Neural cell (in vitro differentiated cells): Measurements from ENCODE around the gene PRKCD. TPM values are rescaled to one million over a fixed set of nuclear protein-coding genes. Genes with fewer than 3 reads are reported as not detected.

ENCODE experiments used
- H2AFZ ChIP-seq: fragments of 200-600, 300-800 bp; sonication (generic), shearing (Covaris generic); 2 replicates; pipeline ENCODE4 v1.6.0; 2014; ENCODE audit warnings: low read depth, mild to moderate bottlenecking, antibody characterized with exemption, low read length, moderate library complexity
- H3F3A ChIP-seq: fragments of 200-600 bp; shearing (Covaris generic); 2 replicates; pipeline ENCODE4 v1.6.1; 2016; ENCODE audit warnings: mild to moderate bottlenecking, moderate library complexity, mixed read lengths, antibody characterized with exemption, low read length; ENCODE audit not compliant: insufficient read depth, poor library complexity, severe bottlenecking
- H3K27ac ChIP-seq: fragments of 200-600, 300-800 bp; sonication (generic), shearing (Covaris generic); 2 replicates; pipeline ENCODE4 v1.5.1; 2014; ENCODE audit warnings: mild to moderate bottlenecking, low read length, moderate library complexity
- H3K27me3 ChIP-seq: fragments of 300-800, 200-600 bp; sonication (generic), shearing (Covaris generic); 2 replicates; pipeline ENCODE4 v1.6.0; 2014; ENCODE audit warnings: mild to moderate bottlenecking, low read depth, low read length, moderate library complexity; ENCODE audit not compliant: insufficient read depth
- H3K36me3 ChIP-seq: fragments of 300-800, 200-600 bp; sonication (generic), shearing (Covaris generic); 2 replicates; pipeline ENCODE4 v1.5.1; 2014; ENCODE audit warnings: mild to moderate bottlenecking, antibody characterized with exemption, low read length, moderate library complexity; ENCODE audit not compliant: insufficient read depth
- H3K4me2 ChIP-seq: fragments of 300-800, 200-600 bp; sonication (generic), shearing (Covaris generic); 2 replicates; pipeline ENCODE4 v1.6.0; 2014; ENCODE audit warnings: mild to moderate bottlenecking, low read length
- H3K4me3 ChIP-seq: fragments of 300-800, 200-600 bp; sonication (generic), shearing (Covaris generic); 2 replicates; pipeline ENCODE4 v1.5.1; 2014; ENCODE audit warnings: mild to moderate bottlenecking, low read length, moderate library complexity
- H3K79me2 ChIP-seq: fragments of 200-600 bp; shearing (Covaris generic); replicated peaks from 2 replicates; pipeline ENCODE4 v1.6.0; 2014; ENCODE audit warnings: mild to moderate bottlenecking, low read length, moderate library complexity; ENCODE audit not compliant: insufficient read depth
- H3K9ac ChIP-seq: fragments of 300-800, 200-600 bp; sonication (generic), shearing (Covaris generic); 2 replicates; pipeline ENCODE4 v1.6.1; 2016; ENCODE audit warnings: mild to moderate bottlenecking, low read length, mixed read lengths
- H3K9me2 ChIP-seq: fragments of 200-600 bp; shearing (Covaris generic); 2 replicates; pipeline ENCODE4 v1.6.1; 2016; ENCODE audit warnings: mild to moderate bottlenecking, low read length, mixed read lengths; ENCODE audit not compliant: insufficient read depth
- H3K9me3 ChIP-seq: fragments of 200-600, 300-800 bp; sonication (generic), shearing (Covaris generic); 2 replicates; pipeline ENCODE4 v1.6.1; 2016; ENCODE audit warnings: mild to moderate bottlenecking, mixed run types, low read length, moderate library complexity, mixed read lengths
- H4K20me1 ChIP-seq: fragments of 200-600 bp; shearing (Covaris generic); 2 replicates; pipeline ENCODE4 v1.6.1; 2016; ENCODE audit warnings: mild to moderate bottlenecking, mixed run types; ENCODE audit not compliant: insufficient read depth
- EP300 ChIP-seq: fragments of 450-650 bp; conservative IDR thresholded peaks from 2 replicates; pipeline ENCODE4 v1.6.1; 2014; ENCODE audit warnings: antibody characterized with exemption, mild to moderate bottlenecking, moderate library complexity; ENCODE audit not compliant: poor library complexity, severe bottlenecking
- EZH2 ChIP-seq: fragments of 200-600, 300-800 bp; shearing (Covaris generic), sonication (generic); IDR thresholded peaks from 2 replicates; pipeline ENCODE4 v1.6.1; 2014; ENCODE audit warnings: antibody characterized with exemption, low read length, borderline replicate concordance, mild to moderate bottlenecking; ENCODE audit not compliant: insufficient read depth, poor library complexity, severe bottlenecking
- MXI1 ChIP-seq: fragments of 450-650 bp; conservative IDR thresholded peaks from 2 replicates; pipeline ENCODE4 v1.6.1; 2014; ENCODE audit warnings: antibody characterized with exemption, mild to moderate bottlenecking; ENCODE audit not compliant: poor library complexity, severe bottlenecking
- POLR2AphosphoS5 ChIP-seq: IDR thresholded peaks from 2 replicates; pipeline ENCODE4 v1.6.1; 2012
- RAD21 ChIP-seq: fragments of 450-650 bp; conservative IDR thresholded peaks from 2 replicates; pipeline ENCODE4 v1.6.1; 2014; ENCODE audit warnings: antibody characterized with exemption, mild to moderate bottlenecking, moderate library complexity
- SMC3 ChIP-seq: fragments of 450-650 bp; conservative IDR thresholded peaks from 2 replicates; pipeline ENCODE4 v1.6.1; 2014; ENCODE audit warnings: antibody characterized with exemption, mild to moderate bottlenecking, moderate library complexity; ENCODE audit not compliant: poor library complexity
- TAF1 ChIP-seq: IDR thresholded peaks from 2 replicates; pipeline ENCODE4 v1.6.1; 2012; ENCODE audit warnings: low read depth
- polyA plus RNA-seq: library from polyadenylated mRNA; depleted of rRNA; stranded (reverse); fragments of >200 nt; gene quantifications from 2 replicates; pipeline ENCODE4 v1.2.3, GENCODE V29; 2014
- TF ChIP-seq, protein P1 (sequence below): fragments of 450-650 bp; IDR thresholded peaks from 2 replicates; pipeline ENCODE4 v1.5.1; 2014; ENCODE audit warnings: antibody characterized with exemption, mild to moderate bottlenecking, moderate library complexity; ENCODE audit not compliant: poor library complexity, severe bottlenecking
- TF ChIP-seq, protein P2 (sequence below): IDR thresholded peaks from 2 replicates; pipeline ENCODE4 v1.6.1; 2012; ENCODE audit warnings: borderline replicate concordance

Gene PRKCD
- polyA plus RNA-seq, 1 donor from 2014 or later, result not detected

DNA sequence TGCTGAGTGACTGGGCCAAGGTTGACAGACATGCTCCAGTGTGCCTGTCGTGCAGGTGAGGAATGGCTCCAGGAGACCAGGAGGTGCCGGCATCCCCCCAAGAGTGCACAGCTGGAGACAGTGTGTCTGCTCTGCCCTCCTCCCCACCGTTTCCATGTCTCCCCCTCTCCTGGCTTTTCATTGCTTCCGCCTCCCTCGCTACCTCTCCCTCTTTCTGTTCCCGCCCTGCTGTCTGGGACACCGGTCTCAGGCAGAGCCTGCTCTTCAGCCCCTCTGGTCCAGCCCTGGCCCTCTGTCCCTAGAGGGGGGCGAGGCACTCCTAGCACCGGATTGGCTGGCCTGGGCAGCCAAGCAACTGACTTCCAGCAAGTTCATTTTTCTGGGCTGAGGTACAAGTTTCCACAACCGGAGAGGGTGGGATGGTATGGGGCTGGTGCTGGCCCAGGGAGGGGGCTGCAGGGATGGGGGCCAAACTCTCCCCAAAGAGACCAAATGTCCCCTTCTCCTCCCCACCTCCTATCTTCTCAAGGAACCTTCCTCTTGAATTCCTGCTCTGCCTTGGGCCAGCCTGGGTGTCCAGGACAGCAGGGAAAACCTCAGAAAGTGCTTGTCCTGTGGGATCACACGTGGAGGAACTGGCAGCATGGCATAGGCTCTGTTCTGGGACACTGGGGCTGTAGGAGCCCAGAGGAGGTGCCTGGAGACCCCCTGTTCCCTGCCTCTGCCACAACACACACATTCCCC is 32.6 kb downstream of the PRKCD start:
- Histone ChIP-seq H3K4me2 (no peak overlapping the region), H3K4me3 (no peak overlapping the region)

DNA sequence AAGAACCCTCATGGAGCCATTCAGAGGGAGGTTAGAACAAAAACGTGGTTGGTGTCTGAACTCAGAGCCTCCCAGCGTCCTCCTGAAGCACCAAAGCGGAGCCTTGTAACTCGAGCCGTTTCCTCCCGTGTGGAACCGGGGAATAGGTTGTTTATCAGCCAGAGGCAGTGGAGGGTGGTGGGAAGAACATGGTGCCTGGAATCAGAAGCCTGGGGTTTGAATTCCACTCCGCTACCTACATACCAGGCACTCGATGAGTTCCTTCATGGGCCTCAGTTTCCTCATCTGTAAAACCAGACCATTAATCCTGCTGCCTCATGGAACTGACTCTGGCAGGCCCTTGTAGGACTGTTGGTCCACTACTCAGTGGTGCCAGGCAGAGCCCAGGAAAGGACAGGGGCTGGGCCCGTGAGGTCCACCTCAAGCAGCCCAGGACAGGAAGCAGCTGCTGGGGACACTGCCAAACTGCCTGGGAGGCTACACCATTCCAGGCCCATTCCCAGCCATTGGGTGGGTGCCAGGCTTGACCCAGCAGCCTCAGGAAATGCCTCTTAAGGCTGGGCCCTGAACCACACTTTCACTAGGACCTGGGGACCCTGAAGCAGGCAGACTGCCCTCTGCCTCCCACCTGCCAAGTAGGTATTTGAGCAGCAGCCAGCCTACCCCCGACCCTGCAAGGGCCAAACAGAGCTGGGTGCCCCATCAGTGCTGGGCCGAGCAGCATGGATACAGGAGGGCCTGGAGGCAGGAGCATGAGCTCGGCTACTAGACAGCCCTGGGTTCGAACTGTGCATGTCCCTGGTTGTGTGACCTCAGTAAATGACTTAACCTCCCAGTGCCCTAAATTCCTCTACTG is 33.4 kb downstream of the PRKCD start:
- Histone ChIP-seq H3F3A (no peaks in the 10 kb centered on the region), H3K9me2 (no peaks in the 10 kb centered on the region), H3K27ac (no peak overlapping the region), H3K9ac (no peak overlapping the region), H3K4me2 (no peak overlapping the region), H3K9me3 (no peaks in the 10 kb centered on the region), H3K79me2 (no peaks in the 10 kb centered on the region), H3K27me3 (no peaks in the 10 kb centered on the region), H3K36me3 (no peaks in the 10 kb centered on the region), H2AFZ (no peak overlapping the region), H4K20me1 (no peaks in the 10 kb centered on the region), H3K4me3 (no peak overlapping the region)
- TF ChIP-seq EP300 (no peak), MXI1 (no peak), TAF1 (no peak), RAD21 (no peak), EZH2 (no peak), SMC3 (no peak), POLR2AphosphoS5 (no peak)
- TF ChIP-seq, protein P1, sequence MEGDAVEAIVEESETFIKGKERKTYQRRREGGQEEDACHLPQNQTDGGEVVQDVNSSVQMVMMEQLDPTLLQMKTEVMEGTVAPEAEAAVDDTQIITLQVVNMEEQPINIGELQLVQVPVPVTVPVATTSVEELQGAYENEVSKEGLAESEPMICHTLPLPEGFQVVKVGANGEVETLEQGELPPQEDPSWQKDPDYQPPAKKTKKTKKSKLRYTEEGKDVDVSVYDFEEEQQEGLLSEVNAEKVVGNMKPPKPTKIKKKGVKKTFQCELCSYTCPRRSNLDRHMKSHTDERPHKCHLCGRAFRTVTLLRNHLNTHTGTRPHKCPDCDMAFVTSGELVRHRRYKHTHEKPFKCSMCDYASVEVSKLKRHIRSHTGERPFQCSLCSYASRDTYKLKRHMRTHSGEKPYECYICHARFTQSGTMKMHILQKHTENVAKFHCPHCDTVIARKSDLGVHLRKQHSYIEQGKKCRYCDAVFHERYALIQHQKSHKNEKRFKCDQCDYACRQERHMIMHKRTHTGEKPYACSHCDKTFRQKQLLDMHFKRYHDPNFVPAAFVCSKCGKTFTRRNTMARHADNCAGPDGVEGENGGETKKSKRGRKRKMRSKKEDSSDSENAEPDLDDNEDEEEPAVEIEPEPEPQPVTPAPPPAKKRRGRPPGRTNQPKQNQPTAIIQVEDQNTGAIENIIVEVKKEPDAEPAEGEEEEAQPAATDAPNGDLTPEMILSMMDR, result no peak
- TF ChIP-seq, protein P2, sequence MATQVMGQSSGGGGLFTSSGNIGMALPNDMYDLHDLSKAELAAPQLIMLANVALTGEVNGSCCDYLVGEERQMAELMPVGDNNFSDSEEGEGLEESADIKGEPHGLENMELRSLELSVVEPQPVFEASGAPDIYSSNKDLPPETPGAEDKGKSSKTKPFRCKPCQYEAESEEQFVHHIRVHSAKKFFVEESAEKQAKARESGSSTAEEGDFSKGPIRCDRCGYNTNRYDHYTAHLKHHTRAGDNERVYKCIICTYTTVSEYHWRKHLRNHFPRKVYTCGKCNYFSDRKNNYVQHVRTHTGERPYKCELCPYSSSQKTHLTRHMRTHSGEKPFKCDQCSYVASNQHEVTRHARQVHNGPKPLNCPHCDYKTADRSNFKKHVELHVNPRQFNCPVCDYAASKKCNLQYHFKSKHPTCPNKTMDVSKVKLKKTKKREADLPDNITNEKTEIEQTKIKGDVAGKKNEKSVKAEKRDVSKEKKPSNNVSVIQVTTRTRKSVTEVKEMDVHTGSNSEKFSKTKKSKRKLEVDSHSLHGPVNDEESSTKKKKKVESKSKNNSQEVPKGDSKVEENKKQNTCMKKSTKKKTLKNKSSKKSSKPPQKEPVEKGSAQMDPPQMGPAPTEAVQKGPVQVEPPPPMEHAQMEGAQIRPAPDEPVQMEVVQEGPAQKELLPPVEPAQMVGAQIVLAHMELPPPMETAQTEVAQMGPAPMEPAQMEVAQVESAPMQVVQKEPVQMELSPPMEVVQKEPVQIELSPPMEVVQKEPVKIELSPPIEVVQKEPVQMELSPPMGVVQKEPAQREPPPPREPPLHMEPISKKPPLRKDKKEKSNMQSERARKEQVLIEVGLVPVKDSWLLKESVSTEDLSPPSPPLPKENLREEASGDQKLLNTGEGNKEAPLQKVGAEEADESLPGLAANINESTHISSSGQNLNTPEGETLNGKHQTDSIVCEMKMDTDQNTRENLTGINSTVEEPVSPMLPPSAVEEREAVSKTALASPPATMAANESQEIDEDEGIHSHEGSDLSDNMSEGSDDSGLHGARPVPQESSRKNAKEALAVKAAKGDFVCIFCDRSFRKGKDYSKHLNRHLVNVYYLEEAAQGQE, result no peak

More for the DNA sequence above, 32.6 kb downstream of the PRKCD start:
- H3K9me2 ChIP-seq, result no peaks in the 10 kb centered on the region
- H3K27ac ChIP-seq, result no peak overlapping the region
- no peak overlapping the region for H2AFZ ChIP-seq
- no peaks in the 10 kb centered on the region for H3K36me3 ChIP-seq
- no peak for TF ChIP-seq MXI1
- H3K9me3 ChIP-seq, result no peaks in the 10 kb centered on the region
- no peaks in the 10 kb centered on the region for H3K79me2 ChIP-seq
- H3K9ac ChIP-seq, result no peak overlapping the region
- no peaks in the 10 kb centered on the region for H3K27me3 ChIP-seq
- no peaks in the 10 kb centered on the region for H4K20me1 ChIP-seq
- no peaks in the 10 kb centered on the region for H3F3A ChIP-seq
